H9 (cell line): ENCODE results near the gene RADIL. TPM values are rescaled to one million over a fixed set of nuclear protein-coding genes. Genes with fewer than 3 reads are reported as not detected.

Experiments used
- DNase-seq: peaks from one replicate; pipeline ENCODE4 v3.0.0-alpha.2; 2017
- H2AFZ ChIP-seq: one replicate; pipeline ENCODE4 v1.6.1; 2013; ENCODE audit warnings: mild to moderate bottlenecking, low read length, control low read depth, moderate library complexity
- H2AK5ac ChIP-seq: 2 replicates; pipeline ENCODE4 v1.6.1; 2013; ENCODE audit warnings: low read length, control low read depth, mixed read lengths; ENCODE audit not compliant: insufficient read length
- H2BK120ac ChIP-seq: one replicate; pipeline ENCODE4 v1.6.1; 2013; ENCODE audit warnings: low read depth, mild to moderate bottlenecking, low read length, control low read depth, inconsistent platforms; ENCODE audit not compliant: poor library complexity, severe bottlenecking
- H2BK12ac ChIP-seq: 2 replicates; pipeline ENCODE4 v1.6.1; 2013; ENCODE audit warnings: low read length, control low read depth, mixed read lengths, low read depth; ENCODE audit not compliant: insufficient read length
- H2BK15ac ChIP-seq: 2 replicates; pipeline ENCODE4 v1.6.1; 2013; ENCODE audit warnings: low read depth, low read length, control low read depth
- H2BK20ac ChIP-seq: one replicate; pipeline ENCODE4 v1.6.1; 2013; ENCODE audit warnings: low read depth, mild to moderate bottlenecking, low read length, control low read depth, inconsistent platforms; ENCODE audit not compliant: poor library complexity, severe bottlenecking
- H2BK5ac ChIP-seq: 2 replicates; pipeline ENCODE4 v1.6.1; 2013; ENCODE audit warnings: low read length, control low read depth, mixed read lengths; ENCODE audit not compliant: insufficient read length
- H3K14ac ChIP-seq: 2 replicates; pipeline ENCODE4 v1.6.1; 2013; ENCODE audit warnings: low read length, control low read depth; ENCODE audit not compliant: insufficient read depth
- H3K18ac ChIP-seq: 2 replicates; pipeline ENCODE4 v1.6.1; 2013; ENCODE audit warnings: low read depth, mild to moderate bottlenecking, mixed read lengths, low read length, control low read depth; ENCODE audit not compliant: insufficient read length
- H3K23ac ChIP-seq: 2 replicates; pipeline ENCODE4 v1.6.1; 2013; ENCODE audit warnings: low read length, control low read depth, mixed read lengths, low read depth; ENCODE audit not compliant: insufficient read length
- H3K23me2 ChIP-seq: 2 replicates; pipeline ENCODE4 v1.6.1; 2013; ENCODE audit warnings: low read depth, mild to moderate bottlenecking, mixed read lengths, low read length, control low read depth; ENCODE audit not compliant: insufficient read length, poor library complexity, severe bottlenecking
- H3K27ac ChIP-seq: 2 replicates; pipeline ENCODE4 v1.5.1; 2013; ENCODE audit warnings: low read length, control low read depth, mixed read lengths, low read depth; ENCODE audit not compliant: insufficient read length
- H3K27me3 ChIP-seq: 2 replicates; pipeline ENCODE4 v1.6.1; 2013; ENCODE audit warnings: low read length, control low read depth, inconsistent platforms; ENCODE audit not compliant: insufficient read depth
- H3K4ac ChIP-seq: 2 replicates; pipeline ENCODE4 v1.6.1; 2013; ENCODE audit warnings: low read depth, mild to moderate bottlenecking, control low read depth, inconsistent platforms, low read length, moderate library complexity
- H3K4me1 ChIP-seq: 2 replicates; pipeline ENCODE4 v1.6.1; 2013; ENCODE audit warnings: low read length, control low read depth, inconsistent platforms; ENCODE audit not compliant: insufficient read depth
- H3K4me2 ChIP-seq: 2 replicates; pipeline ENCODE4 v1.6.1; 2013; ENCODE audit warnings: low read length, control low read depth, mixed read lengths; ENCODE audit not compliant: insufficient read length, insufficient read depth
- H3K56ac ChIP-seq: 2 replicates; pipeline ENCODE4 v1.6.1; 2013; ENCODE audit warnings: low read depth, mild to moderate bottlenecking, mixed read lengths, low read length, control low read depth; ENCODE audit not compliant: insufficient read length
- H3K79me1 ChIP-seq: 2 replicates; pipeline ENCODE4 v1.6.1; 2013; ENCODE audit warnings: low read depth, mild to moderate bottlenecking, moderate library complexity, low read length, control low read depth, inconsistent platforms; ENCODE audit not compliant: insufficient read depth, poor library complexity, severe bottlenecking
- H3K79me2 ChIP-seq: 2 replicates; pipeline ENCODE4 v1.6.1; 2013; ENCODE audit warnings: low read length, control low read depth, inconsistent platforms; ENCODE audit not compliant: insufficient read depth
- H3K9ac ChIP-seq: 2 replicates; pipeline ENCODE4 v1.6.1; 2013; ENCODE audit warnings: low read length, control low read depth, mixed read lengths; ENCODE audit not compliant: insufficient read length; ENCODE audit errors: extremely low read depth
- H3K9me3 ChIP-seq: one replicate; pipeline ENCODE4 v1.6.1; 2013; ENCODE audit warnings: low read depth, low read length, inconsistent platforms; ENCODE audit not compliant: control insufficient read depth
- H3T11ph ChIP-seq: one replicate; pipeline ENCODE4 v1.6.1; 2013; ENCODE audit warnings: mild to moderate bottlenecking, low read length, control low read depth, inconsistent platforms
- H4K20me1 ChIP-seq: one replicate; pipeline ENCODE4 v1.6.1; 2013; ENCODE audit not compliant: control insufficient read depth, insufficient read length, insufficient read depth
- H4K5ac ChIP-seq: 2 replicates; pipeline ENCODE4 v1.6.1; 2013; ENCODE audit warnings: low read depth, mild to moderate bottlenecking, mixed read lengths, low read length, control low read depth; ENCODE audit not compliant: insufficient read length
- H4K8ac ChIP-seq: replicated peaks from 2 replicates; pipeline ENCODE4 v1.6.1; 2013; ENCODE audit warnings: low read length, control low read depth, mixed read lengths, low read depth; ENCODE audit not compliant: insufficient read length
- H4K91ac ChIP-seq: 2 replicates; pipeline ENCODE4 v1.6.1; 2013; ENCODE audit warnings: low read depth, mild to moderate bottlenecking, moderate library complexity, mixed read lengths, low read length, control low read depth; ENCODE audit not compliant: insufficient read length
- H3K27ac Mint-ChIP-seq, 3 experiments: 2 replicates in 2 of 3; 3 replicates in 1 of 3; pipeline ENCODE4 v1.8.0; 2020 to 2021; ENCODE audit warnings: mixed read lengths in 3 of 3, mild to moderate bottlenecking in 1 of 3, moderate library complexity in 1 of 3
- H3K27me3 Mint-ChIP-seq: 2 replicates; pipeline ENCODE4 v1.8.0; 2021; ENCODE audit warnings: low read depth, mild to moderate bottlenecking, moderate library complexity, mixed read lengths
- H3K36me3 Mint-ChIP-seq, 3 experiments: 2 replicates in 2 of 3; 3 replicates in 1 of 3; pipeline ENCODE4 v1.8.0; 2020 to 2021; ENCODE audit warnings: low read depth in 3 of 3, mixed read lengths in 3 of 3; ENCODE audit not compliant: insufficient read depth in 1 of 3
- H3K4me1 Mint-ChIP-seq, 2 experiments: 2 replicates each; pipeline ENCODE4 v1.8.0; 2020; ENCODE audit warnings: mixed read lengths in 2 of 2
- H3K4me3 Mint-ChIP-seq, 2 experiments: 2 replicates in 1 of 2; 3 replicates in 1 of 2; pipeline ENCODE4 v1.8.0; 2020 to 2021; ENCODE audit warnings: mild to moderate bottlenecking in 2 of 2, mixed read lengths in 2 of 2, moderate library complexity in 1 of 2
- H3K9me3 Mint-ChIP-seq, 2 experiments: 2 replicates in 1 of 2; 3 replicates in 1 of 2; pipeline ENCODE4 v1.8.0; 2020; ENCODE audit warnings: mild to moderate bottlenecking in 2 of 2, mixed read lengths in 2 of 2, moderate library complexity in 1 of 2
- WGBS: extraction: QIAGEN DNeasy Blood & Tissue Kit; methylation state at CpG from one replicate; pipeline ENCODE4 v1.1.7; 2013; ENCODE audit warnings: missing lambda C conversion rate, low lambda C conversion rate, mixed read lengths; ENCODE audit not compliant: insufficient read length; ENCODE audit errors: extremely low coverage; 5-methylcytosine and 5-hydroxymethylcytosine counted together
- total RNA-seq: library from RNA; stranded (reverse); gene quantifications from 2 replicates; pipeline ENCODE4 v1.2.1, GENCODE V29; 2021
- TF ChIP-seq, protein P1 (sequence below): fragments of 200-600 bp; sonication (generic); conservative IDR thresholded peaks from 3 replicates; pipeline ENCODE4 v1.8.0; 2021; ENCODE audit warnings: antibody characterized with exemption, mild to moderate bottlenecking

The RADIL gene
- total RNA-seq, 1 experiment from 2014 or later: 4.7 TPM

DNA sequence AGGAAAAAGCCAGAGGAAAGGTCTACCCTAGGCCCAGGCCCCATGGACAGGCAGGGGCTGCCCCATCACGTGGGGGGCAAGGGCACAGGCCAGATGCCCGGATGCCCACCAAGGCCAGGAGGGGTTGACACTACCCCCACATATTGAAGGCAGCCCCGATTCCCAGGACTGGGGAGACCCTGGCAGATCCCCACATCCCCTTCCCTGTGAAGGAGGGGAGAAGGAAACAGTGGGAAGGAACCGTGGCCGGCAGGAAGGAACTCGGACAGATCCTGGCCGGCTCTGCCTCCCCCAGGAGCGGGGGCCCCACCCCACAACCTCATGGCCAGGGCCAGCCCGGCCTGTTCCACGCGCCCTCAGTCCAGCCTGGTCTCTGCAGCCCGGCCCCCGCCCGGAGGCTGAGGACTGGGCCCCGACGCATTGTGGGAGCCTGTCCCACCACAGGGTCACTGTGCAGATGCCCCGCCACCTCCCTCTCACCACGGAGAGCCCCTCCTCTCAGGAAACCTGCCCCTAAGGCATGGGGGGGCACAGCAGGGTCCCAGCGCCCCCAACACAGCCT lies 63.0 kb downstream of the RADIL start:
- Histone ChIP-seq H2BK120ac (no peak overlapping the region), H3K4me2 (no peak overlapping the region), H3K56ac (no peak overlapping the region), H3K23ac (no peak overlapping the region), H2AFZ (no peak overlapping the region), H4K91ac (no peak overlapping the region), H3K18ac (no peak overlapping the region), H4K5ac (no peak overlapping the region), H3K79me2 (no peaks in the 10 kb centered on the region), H3K4me1 (no peaks in the 10 kb centered on the region), H3K9me3 (no peaks in the 10 kb centered on the region), H3K79me1 (no peaks in the 10 kb centered on the region), H2AK5ac (no peak overlapping the region), H3K27ac (no peak overlapping the region), H2BK12ac (no peak overlapping the region), H2BK5ac (no peak overlapping the region), H4K20me1 (no peaks in the 10 kb centered on the region), H3T11ph (no peak overlapping the region), H3K14ac (no peak overlapping the region; the same call in 1 of the 2 replicates), H3K23me2 (no peaks in the 10 kb centered on the region), H3K27me3 (no peaks in the 10 kb centered on the region), H2BK15ac (no peak overlapping the region), H2BK20ac (no peak overlapping the region), H3K9ac (no peak overlapping the region), H3K4ac (no peak overlapping the region), H4K8ac (no peak overlapping the region)
- DNase-seq: peak; percentile 16
- WGBS: no CpG with 5 or more reads among the region's 19 CpGs
- Mint-ChIP-seq H3K9me3 (no peaks in the 10 kb centered on the region), H3K4me3 (no peak overlapping the region), H3K27ac (no peak overlapping the region), H3K4me1 (no peaks in the 10 kb centered on the region), H3K36me3 (no peaks in the 10 kb centered on the region; a peak in 1 of 7 replicates), H3K27me3 (no peaks in the 10 kb centered on the region; the same call in 1 of the 2 replicates)
- TF ChIP-seq, protein P1, sequence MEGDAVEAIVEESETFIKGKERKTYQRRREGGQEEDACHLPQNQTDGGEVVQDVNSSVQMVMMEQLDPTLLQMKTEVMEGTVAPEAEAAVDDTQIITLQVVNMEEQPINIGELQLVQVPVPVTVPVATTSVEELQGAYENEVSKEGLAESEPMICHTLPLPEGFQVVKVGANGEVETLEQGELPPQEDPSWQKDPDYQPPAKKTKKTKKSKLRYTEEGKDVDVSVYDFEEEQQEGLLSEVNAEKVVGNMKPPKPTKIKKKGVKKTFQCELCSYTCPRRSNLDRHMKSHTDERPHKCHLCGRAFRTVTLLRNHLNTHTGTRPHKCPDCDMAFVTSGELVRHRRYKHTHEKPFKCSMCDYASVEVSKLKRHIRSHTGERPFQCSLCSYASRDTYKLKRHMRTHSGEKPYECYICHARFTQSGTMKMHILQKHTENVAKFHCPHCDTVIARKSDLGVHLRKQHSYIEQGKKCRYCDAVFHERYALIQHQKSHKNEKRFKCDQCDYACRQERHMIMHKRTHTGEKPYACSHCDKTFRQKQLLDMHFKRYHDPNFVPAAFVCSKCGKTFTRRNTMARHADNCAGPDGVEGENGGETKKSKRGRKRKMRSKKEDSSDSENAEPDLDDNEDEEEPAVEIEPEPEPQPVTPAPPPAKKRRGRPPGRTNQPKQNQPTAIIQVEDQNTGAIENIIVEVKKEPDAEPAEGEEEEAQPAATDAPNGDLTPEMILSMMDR: no peak
